Left lung (tissue), 10 donors: ENCODE measurements around the gene NKX2-3. TPM values are rescaled to one million over a fixed set of nuclear protein-coding genes. Genes with fewer than 3 reads are reported as not detected.

Source experiments
- ATAC-seq: fragments of 200-7000 bp; cut with Tn5 transposase; one replicate; pipeline ENCODE4 v1.9.1; 2020; ENCODE audit warnings: moderate library complexity
- DNase-seq, 4 donors: peaks; one replicate each; pipeline ENCODE4 v3.0.0-alpha.2; 2013 to 2020
- H3K27ac ChIP-seq, 2 donors: fragments of 200-600 bp; sonication (generic) in 1 of 2; one replicate each; pipeline versions ENCODE4 v1.5.0 to v1.8.0; 2020 to 2021
- H3K27me3 ChIP-seq, 2 donors: fragments of 200-600 bp; sonication (generic) in 1 of 2; one replicate each; pipeline versions ENCODE4 v1.5.0 to v1.8.0; 2020 to 2021
- H3K36me3 ChIP-seq, 2 donors: fragments of 200-600 bp; sonication (generic) in 1 of 2; one replicate each; pipeline versions ENCODE4 v1.5.0 to v1.8.0; 2020 to 2021
- H3K4me1 ChIP-seq, 2 donors: fragments of 200-600 bp; one replicate each; pipeline ENCODE4 v1.8.0; 2021
- H3K4me3 ChIP-seq, 2 donors: fragments of 200-600 bp; sonication (generic) in 1 of 2; one replicate each; pipeline versions ENCODE4 v1.5.0 to v1.8.0; 2020 to 2021; ENCODE audit warnings: mild to moderate bottlenecking in 1 of 2
- H3K9me3 ChIP-seq, 2 donors: fragments of 200-600 bp; sonication (generic) in 1 of 2; one replicate each; pipeline versions ENCODE4 v1.5.0 to v1.8.0; 2020 to 2021
- intact Hi-C, 2 donors: fragments of 100-400 bp; cut with DNase I; formaldehyde crosslinking; loops; one replicate each; pipeline versions ENCODE4 v1.11.2 to v1.14.2; 2022
- polyA plus RNA-seq, 6 donors: library from polyadenylated mRNA; unstranded; fragments of 120-200 nt; gene quantifications; one replicate each; pipeline ENCODE4 v1.2.1, GENCODE V29; 2013; ENCODE audit not compliant: insufficient read length in 6 of 6
- total RNA-seq, 2 donors: library from RNA; stranded (reverse); fragmentation: NEBNext Ultra II Directional; extraction: Animal tissue kit (Norgen Biotek cat#: 25700); gene quantifications; one replicate each; pipeline ENCODE4 v1.2.1, GENCODE V29; 2021
- TF ChIP-seq, protein P1 (sequence below), 2 donors: fragments of 200-600 bp; sonication (generic) in 1 of 2; IDR thresholded peaks; one replicate each; pipeline versions ENCODE4 v1.5.0 to v1.8.0; 2021; ENCODE audit warnings: antibody characterized with exemption in 2 of 2
- donor health status: DM: no; HTN: yes; CAD: no.
- donor health status: DM: no; HTN: no; CAD: no.

The NKX2-3 gene
- total and polyA plus RNA-seq, 8 donors: not detected

DNA sequence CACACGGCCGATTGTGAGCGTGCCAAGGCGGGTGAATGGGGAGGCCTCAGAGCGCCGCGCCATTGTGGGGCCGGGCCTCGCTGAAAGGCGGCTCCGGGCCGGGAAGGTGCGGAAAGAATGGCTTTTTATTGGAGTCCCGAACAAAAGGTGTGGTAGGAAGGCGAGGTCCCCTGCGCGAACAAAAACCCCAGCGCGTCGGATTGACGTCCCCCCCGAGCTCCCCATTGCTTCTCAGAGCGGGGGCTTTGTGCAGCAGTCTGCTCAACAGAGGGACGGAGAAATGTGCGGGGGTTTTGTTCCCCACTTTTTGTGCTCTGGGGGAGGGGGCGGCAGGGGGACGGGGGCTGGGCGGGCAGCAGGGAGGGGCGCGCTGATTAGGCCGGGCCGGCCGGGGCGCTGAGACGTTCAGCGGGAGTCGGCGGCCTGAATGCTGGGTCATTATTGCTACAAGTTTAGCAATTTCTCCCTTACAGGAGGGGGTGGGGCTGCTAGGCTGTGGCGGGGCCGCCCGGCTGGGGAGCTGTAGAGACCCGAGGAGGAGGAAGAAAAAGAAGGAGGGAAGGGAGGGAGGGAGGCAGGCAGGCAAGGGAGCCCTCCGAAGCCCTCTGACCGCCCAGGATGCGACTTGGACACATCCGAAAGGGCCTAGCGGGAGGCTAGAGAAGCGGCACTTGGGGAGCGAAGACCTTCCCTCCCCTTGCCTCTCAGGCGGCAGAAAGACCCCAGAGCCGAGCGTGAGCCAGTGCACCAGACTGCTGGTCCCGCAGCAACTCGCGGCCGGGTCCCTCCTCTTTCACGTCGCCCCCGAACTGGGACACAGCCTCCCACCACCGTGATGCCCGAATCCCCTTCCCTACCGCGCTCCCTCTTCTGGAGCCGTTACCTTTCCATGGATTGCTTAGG, 4.6 kb downstream of the NKX2-3 start:
- peak in 1 of 4 donors; percentile 77 for DNase-seq
- intact Hi-C loops: no loop called here
- no peak overlapping the region for H3K27ac ChIP-seq

DNA sequence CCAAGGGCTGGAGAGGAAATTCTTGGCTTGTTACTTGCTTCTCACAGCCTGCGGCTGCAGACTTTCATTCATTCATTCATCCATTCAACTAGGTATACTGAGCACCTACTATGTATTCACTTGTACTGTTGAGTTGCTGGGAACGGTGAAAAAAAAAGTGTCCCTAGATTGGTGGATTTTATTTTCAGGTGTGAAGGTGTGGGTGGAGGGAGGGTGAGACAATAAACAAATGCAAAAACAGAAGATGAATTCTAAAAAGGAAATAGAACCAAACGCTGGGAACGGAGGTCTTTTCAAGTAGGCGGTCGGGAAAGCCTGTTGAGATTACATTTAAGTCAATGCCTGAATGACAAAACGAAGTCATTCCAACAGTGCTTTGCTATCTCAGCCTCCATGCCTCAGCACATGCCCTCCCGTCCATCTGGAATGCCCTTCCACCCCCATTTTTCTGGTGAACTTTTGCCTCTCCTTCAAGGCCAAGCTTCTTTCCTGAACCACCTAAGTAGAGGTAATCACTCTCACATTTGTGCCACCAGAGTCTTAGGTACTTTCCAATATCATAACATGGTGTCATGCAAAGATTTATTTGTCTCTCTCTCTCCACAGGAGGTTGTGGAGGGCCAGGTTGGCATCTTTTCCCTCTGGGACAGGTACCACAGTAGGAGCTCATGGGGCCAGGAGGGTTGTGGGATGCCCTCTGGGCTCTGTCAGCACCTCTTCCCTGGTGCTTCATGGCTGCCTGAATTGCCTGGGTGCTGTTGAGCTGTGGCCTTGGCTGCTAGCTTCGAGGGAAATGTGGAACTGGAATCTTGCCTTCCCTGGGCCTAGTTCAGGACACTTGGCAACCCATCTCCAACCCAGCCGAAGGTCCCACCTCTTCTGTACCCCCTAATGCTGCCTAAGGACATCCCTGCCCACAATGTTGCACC, 5.5 kb downstream of the NKX2-3 start:
- Histone ChIP-seq H3K36me3 (no peaks in the 10 kb centered on the region), H3K27me3 (peaks cover 100% of the 10 kb centered on the region in 2 donors), H3K9me3 (no peaks in the 10 kb centered on the region), H3K4me1 (peaks cover 11 to 48% of the 10 kb centered on the region in 2 donors), H3K27ac (no peak overlapping the region), H3K4me3 (no peak overlapping the region)
- DNase-seq (no peak), ATAC-seq (no peak)
- intact Hi-C loops: no loop called here
- TF ChIP-seq, protein P1, sequence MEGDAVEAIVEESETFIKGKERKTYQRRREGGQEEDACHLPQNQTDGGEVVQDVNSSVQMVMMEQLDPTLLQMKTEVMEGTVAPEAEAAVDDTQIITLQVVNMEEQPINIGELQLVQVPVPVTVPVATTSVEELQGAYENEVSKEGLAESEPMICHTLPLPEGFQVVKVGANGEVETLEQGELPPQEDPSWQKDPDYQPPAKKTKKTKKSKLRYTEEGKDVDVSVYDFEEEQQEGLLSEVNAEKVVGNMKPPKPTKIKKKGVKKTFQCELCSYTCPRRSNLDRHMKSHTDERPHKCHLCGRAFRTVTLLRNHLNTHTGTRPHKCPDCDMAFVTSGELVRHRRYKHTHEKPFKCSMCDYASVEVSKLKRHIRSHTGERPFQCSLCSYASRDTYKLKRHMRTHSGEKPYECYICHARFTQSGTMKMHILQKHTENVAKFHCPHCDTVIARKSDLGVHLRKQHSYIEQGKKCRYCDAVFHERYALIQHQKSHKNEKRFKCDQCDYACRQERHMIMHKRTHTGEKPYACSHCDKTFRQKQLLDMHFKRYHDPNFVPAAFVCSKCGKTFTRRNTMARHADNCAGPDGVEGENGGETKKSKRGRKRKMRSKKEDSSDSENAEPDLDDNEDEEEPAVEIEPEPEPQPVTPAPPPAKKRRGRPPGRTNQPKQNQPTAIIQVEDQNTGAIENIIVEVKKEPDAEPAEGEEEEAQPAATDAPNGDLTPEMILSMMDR (IDR thresholded peaks at IDR 0.05): no peak

More for the DNA sequence above, 4.6 kb downstream of the NKX2-3 start:
- Histone ChIP-seq H3K4me3 (peak overlapping the region in 1 of 2 donors; percentile 26), H3K36me3 (no peaks in the 10 kb centered on the region), H3K27me3 (peaks cover 100% of the 10 kb centered on the region in 2 donors), H3K9me3 (no peaks in the 10 kb centered on the region), H3K4me1 (peaks cover 16 to 57% of the 10 kb centered on the region in 2 donors)
- no peak for ATAC-seq
- TF ChIP-seq, protein P1 (IDR thresholded peaks at IDR 0.05): no peak

DNA sequence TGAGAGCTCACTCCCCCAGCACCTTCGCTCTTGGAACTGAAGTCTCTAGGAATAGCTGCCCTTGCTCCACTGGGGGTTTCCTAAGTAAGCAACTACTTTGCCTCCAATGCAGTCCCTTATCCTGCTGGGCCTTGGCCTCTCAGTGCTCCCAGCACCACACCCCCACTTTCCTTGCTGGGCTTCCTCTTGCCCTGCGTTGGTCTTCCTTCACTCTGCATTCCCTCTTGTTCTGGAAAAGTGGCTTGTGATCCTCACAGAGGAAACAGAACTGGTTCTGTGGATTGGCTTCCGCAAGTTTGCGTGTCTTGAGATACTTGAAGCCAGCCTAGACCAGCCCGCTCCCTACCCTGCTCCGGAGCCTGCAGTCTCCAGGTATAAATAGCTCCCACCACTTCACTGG, 6.4 kb downstream of the NKX2-3 start:
- TF ChIP-seq, protein P1 (IDR thresholded peaks at IDR 0.05): no peak
- Histone ChIP-seq H3K27me3 (peaks cover 94 to 98% of the 10 kb centered on the region in 2 donors), H3K4me3 (no peak overlapping the region), H3K27ac (no peak overlapping the region), H3K9me3 (no peaks in the 10 kb centered on the region), H3K4me1 (peaks cover 11 to 44% of the 10 kb centered on the region in 2 donors), H3K36me3 (no peaks in the 10 kb centered on the region)
- DNase-seq: no peak
- ATAC-seq: no peak
- intact Hi-C loops: no loop called here

DNA sequence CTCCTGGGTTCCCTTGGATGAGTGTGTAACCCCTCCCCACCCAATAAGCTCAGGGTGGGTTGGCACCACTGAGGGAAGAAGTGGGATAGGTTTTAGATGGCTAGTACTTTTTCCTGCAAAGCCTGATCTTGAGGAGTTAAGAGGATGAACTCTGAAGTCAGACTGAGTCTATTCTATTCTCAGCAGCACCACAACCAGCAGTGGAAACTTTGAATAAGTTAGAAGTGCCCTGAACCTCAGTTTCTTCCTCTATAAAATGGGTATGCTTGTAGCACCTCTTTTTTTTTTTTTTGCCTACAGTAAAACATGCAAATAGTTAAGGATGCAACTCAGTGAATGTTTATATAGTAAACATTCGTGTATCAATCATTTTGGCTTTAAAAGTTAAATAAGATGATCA, 7.1 kb downstream of the NKX2-3 start:
- intact Hi-C loops: no loop called here
- TF ChIP-seq, protein P1 (IDR thresholded peaks at IDR 0.05): no peak
- no peak for DNase-seq
- Histone ChIP-seq H3K36me3 (no peaks in the 10 kb centered on the region), H3K27ac (no peak overlapping the region), H3K4me3 (no peak overlapping the region), H3K27me3 (peaks cover 94 to 98% of the 10 kb centered on the region in 2 donors), H3K9me3 (no peaks in the 10 kb centered on the region), H3K4me1 (peaks cover 9 to 40% of the 10 kb centered on the region in 2 donors)
- no peak for ATAC-seq

DNA sequence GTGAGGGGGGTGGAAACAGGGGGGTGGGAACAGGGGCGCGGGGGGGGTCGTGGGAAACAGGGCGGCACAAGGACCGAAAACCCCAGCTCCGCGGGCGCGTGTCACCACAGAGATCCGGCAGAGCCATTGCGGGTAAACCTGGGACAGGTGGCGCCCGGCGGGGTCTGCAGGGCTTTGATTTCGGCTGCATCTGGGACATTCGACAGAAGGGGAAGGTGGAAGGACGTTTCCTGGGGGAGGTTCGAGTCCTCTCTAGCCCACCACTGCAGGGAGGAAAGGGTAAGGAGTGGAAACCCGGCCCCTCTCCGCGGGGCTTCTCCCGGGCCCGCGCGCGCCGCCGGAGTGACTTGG, 7.5 kb downstream of the NKX2-3 start:
- H3K27ac ChIP-seq: no peak overlapping the region
- TF ChIP-seq, protein P1 (IDR thresholded peaks at IDR 0.05): no peak
- intact Hi-C loops: no loop called here
- no peaks in the 10 kb centered on the region for H3K36me3 ChIP-seq
- peaks cover 7 to 36% of the 10 kb centered on the region in 2 donors for H3K4me1 ChIP-seq
- H3K4me3 ChIP-seq: no peak overlapping the region
- no peak for DNase-seq
- ATAC-seq: no peak
- H3K27me3 ChIP-seq: peaks cover 93 to 98% of the 10 kb centered on the region in 2 donors
- H3K9me3 ChIP-seq: no peaks in the 10 kb centered on the region
